ENCODE data around the gene TTC21A.

GRCh38 chr3:39088889-39089288, 18.6 kb upstream of the TTC21A start:
- TF ChIP-seq CTCF (IDR thresholded peaks at IDR 0.05; ENCODE audit: insufficient read depth, low read length, poor library complexity, severe bottlenecking) (no peak), EZH2phosphoT487 (conservative IDR thresholded peaks at IDR 0.05; ENCODE audit: low read length) (no peak)
